Left renal cortex interstitium (tissue), 4 donors: ENCODE measurements around the gene PKNOX2. TPM values are rescaled to one million over a fixed set of nuclear protein-coding genes. Genes with fewer than 3 reads are reported as not detected.

Experiments used
- DNase-seq, 4 donors: peaks; one replicate each; pipeline ENCODE4 v3.0.0-alpha.2; 2013; ENCODE audit warnings: low read depth in 4 of 4, low spot score in 2 of 4, missing footprints in 1 of 4
- polyA plus RNA-seq, 4 donors: library from polyadenylated mRNA; unstranded; fragments of 120-200 nt; gene quantifications; one replicate each; pipeline ENCODE4 v1.2.1, GENCODE V29; 2013; ENCODE audit not compliant: insufficient read length in 4 of 4

PKNOX2 gene
- polyA plus RNA-seq, 4 donors, result 13.4 to 15.1 (median 14.4) TPM

- DNase-seq, result no peak
These were observed 287.5 kb downstream of the PKNOX2 start for GRCh38 chr11:125452125-125452470.

GRCh38 chr11:125454047-125454446 lies 289.5 kb downstream of the PKNOX2 start:
- DNase-seq, result no peak

- DNase-seq, result no peak
These were observed 291.3 kb downstream of the PKNOX2 start for GRCh38 chr11:125455851-125456250.

GRCh38 chr11:125457814-125458343 lies 293.3 kb downstream of the PKNOX2 start:
- no peak for DNase-seq

- DNase-seq, result no peak
These were observed 295.7 kb downstream of the PKNOX2 start for GRCh38 chr11:125460275-125460674.

GRCh38 chr11:125463590-125464269 lies 299.2 kb downstream of the PKNOX2 start:
- no peak for DNase-seq

GRCh38 chr11:125464270-125464662 lies 299.7 kb downstream of the PKNOX2 start:
- DNase-seq, result no peak

GRCh38 chr11:125464666-125465065 lies 300.1 kb downstream of the PKNOX2 start:
- DNase-seq, result no peak

- DNase-seq, result no peak
These were observed 300.7 kb downstream of the PKNOX2 start for GRCh38 chr11:125465255-125465654.

GRCh38 chr11:125465701-125466100 lies 301.1 kb downstream of the PKNOX2 start:
- DNase-seq, result no peak

GRCh38 chr11:125468025-125468424 lies 303.5 kb downstream of the PKNOX2 start:
- DNase-seq, result no peak

- no peak for DNase-seq
These were observed 304.3 kb downstream of the PKNOX2 start for GRCh38 chr11:125468852-125469251.

- DNase-seq, result no peak
These were observed 305.8 kb downstream of the PKNOX2 start for GRCh38 chr11:125470355-125470754.

- DNase-seq, result no peak
These were observed 312.2 kb downstream of the PKNOX2 start for GRCh38 chr11:125476721-125477120.

- no peak for DNase-seq
These were observed 314.6 kb downstream of the PKNOX2 start for GRCh38 chr11:125479137-125479536.

- no peak for DNase-seq
These were observed 317.0 kb downstream of the PKNOX2 start for GRCh38 chr11:125481531-125481930.

Other genes with a start within 250 kb of the PKNOX2 start
- 1 to 10 TPM in 3 of 4 donors, under 1 TPM in 1; 0.71 to 2.0 (median 1.2) TPM for gene HEPN1, start 245.5 kb upstream of the PKNOX2 start, polyA plus RNA-seq
- gene HEPACAM, start 228.7 kb upstream of the PKNOX2 start, polyA plus RNA-seq, result 1 to 10 TPM; 1.6 to 3.1 (median 2.5) TPM
- gene CCDC15, start 210.5 kb upstream of the PKNOX2 start, polyA plus RNA-seq, result 1 to 10 TPM; 3.9 to 4.3 (median 4.1) TPM
- gene SLC37A2, start 101.4 kb upstream of the PKNOX2 start, polyA plus RNA-seq, result 1 to 10 TPM; 1.7 to 2.1 (median 1.9) TPM
- 10 to 100 TPM; 46.7 to 52.5 (median 50.5) TPM for gene TMEM218, start 53.1 kb upstream of the PKNOX2 start, polyA plus RNA-seq